ENCODE results near the gene COL18A1.

The COL18A1 gene

DNA sequence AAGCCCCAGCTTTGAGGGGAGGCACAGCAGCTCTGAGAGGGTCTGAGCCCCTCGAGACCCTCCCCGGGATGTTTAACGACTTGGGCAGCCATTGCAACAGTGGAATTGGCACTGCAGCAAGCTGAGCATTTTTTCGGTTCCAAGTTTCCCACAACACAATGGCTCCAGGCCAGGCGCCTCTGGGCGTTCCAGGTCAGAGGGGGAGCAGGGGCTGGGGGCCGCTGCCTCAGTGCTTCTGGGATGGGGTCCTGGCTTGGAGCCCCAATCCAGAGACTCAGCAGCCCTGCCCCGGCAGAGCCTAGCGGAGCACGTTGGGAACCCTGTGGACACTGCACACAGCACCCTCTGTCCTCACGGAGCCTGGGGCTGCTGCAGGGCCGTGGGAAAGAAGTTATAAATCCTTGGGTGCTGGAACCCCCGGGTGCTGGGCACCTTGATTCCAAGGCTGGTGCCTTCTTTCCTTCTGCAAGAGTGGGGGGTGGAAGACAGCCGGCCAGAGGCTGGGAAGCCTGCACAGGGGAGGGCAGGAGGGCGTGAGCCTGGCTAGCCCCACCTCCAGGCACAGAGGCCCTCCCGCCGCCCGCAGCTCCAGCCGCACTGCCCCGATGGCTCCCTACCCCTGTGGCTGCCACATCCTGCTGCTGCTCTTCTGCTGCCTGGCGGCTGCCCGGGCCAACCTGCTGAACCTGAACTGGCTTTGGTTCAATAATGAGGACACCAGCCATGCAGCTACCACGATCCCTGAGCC lies 50.1 kb downstream of the COL18A1 start:
- ATAC-seq: peak; percentile 53
- TF ChIP-seq ZNF70 (CRISPR knock-in tag; IDR thresholded peaks at IDR 0.05): no peak
- no peak for TF ChIP-seq SNAI2 (CRISPR knock-in tag; IDR thresholded peaks at IDR 0.05)
- TF ChIP-seq BACH2 (CRISPR knock-in tag; IDR thresholded peaks at IDR 0.05; ENCODE audit: borderline replicate concordance): no peak
- no peak for TF ChIP-seq ZFP3 (CRISPR knock-in tag; IDR thresholded peaks at IDR 0.05)
- no peak for TF ChIP-seq ISL1 (CRISPR knock-in tag; IDR thresholded peaks at IDR 0.05)
- TF ChIP-seq ZNF8 (CRISPR knock-in tag; IDR thresholded peaks at IDR 0.05): no peak
- TF ChIP-seq, protein P1, sequence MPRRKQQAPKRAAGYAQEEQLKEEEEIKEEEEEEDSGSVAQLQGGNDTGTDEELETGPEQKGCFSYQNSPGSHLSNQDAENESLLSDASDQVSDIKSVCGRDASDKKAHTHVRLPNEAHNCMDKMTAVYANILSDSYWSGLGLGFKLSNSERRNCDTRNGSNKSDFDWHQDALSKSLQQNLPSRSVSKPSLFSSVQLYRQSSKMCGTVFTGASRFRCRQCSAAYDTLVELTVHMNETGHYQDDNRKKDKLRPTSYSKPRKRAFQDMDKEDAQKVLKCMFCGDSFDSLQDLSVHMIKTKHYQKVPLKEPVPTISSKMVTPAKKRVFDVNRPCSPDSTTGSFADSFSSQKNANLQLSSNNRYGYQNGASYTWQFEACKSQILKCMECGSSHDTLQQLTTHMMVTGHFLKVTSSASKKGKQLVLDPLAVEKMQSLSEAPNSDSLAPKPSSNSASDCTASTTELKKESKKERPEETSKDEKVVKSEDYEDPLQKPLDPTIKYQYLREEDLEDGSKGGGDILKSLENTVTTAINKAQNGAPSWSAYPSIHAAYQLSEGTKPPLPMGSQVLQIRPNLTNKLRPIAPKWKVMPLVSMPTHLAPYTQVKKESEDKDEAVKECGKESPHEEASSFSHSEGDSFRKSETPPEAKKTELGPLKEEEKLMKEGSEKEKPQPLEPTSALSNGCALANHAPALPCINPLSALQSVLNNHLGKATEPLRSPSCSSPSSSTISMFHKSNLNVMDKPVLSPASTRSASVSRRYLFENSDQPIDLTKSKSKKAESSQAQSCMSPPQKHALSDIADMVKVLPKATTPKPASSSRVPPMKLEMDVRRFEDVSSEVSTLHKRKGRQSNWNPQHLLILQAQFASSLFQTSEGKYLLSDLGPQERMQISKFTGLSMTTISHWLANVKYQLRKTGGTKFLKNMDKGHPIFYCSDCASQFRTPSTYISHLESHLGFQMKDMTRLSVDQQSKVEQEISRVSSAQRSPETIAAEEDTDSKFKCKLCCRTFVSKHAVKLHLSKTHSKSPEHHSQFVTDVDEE (CRISPR knock-in tag; IDR thresholded peaks at IDR 0.05): no peak
- no peak for TF ChIP-seq ZC3H10 (CRISPR knock-in tag; IDR thresholded peaks at IDR 0.05)
- TF ChIP-seq ESRRG (CRISPR knock-in tag; IDR thresholded peaks at IDR 0.05): no peak
- TF ChIP-seq PPARA (CRISPR knock-in tag; IDR thresholded peaks at IDR 0.05; ENCODE audit: borderline replicate concordance): no peak
- TF ChIP-seq, protein P2, sequence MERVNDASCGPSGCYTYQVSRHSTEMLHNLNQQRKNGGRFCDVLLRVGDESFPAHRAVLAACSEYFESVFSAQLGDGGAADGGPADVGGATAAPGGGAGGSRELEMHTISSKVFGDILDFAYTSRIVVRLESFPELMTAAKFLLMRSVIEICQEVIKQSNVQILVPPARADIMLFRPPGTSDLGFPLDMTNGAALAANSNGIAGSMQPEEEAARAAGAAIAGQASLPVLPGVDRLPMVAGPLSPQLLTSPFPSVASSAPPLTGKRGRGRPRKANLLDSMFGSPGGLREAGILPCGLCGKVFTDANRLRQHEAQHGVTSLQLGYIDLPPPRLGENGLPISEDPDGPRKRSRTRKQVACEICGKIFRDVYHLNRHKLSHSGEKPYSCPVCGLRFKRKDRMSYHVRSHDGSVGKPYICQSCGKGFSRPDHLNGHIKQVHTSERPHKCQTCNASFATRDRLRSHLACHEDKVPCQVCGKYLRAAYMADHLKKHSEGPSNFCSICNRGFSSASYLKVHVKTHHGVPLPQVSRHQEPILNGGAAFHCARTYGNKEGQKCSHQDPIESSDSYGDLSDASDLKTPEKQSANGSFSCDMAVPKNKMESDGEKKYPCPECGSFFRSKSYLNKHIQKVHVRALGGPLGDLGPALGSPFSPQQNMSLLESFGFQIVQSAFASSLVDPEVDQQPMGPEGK (CRISPR knock-in tag; IDR thresholded peaks at IDR 0.05; ENCODE audit: borderline replicate concordance): no peak
- no peak for TF ChIP-seq ARNTL (CRISPR knock-in tag; IDR thresholded peaks at IDR 0.05; ENCODE audit: borderline replicate concordance, low read depth)
- no peak for TF ChIP-seq OSR1 (CRISPR knock-in tag; IDR thresholded peaks at IDR 0.05)

DNA sequence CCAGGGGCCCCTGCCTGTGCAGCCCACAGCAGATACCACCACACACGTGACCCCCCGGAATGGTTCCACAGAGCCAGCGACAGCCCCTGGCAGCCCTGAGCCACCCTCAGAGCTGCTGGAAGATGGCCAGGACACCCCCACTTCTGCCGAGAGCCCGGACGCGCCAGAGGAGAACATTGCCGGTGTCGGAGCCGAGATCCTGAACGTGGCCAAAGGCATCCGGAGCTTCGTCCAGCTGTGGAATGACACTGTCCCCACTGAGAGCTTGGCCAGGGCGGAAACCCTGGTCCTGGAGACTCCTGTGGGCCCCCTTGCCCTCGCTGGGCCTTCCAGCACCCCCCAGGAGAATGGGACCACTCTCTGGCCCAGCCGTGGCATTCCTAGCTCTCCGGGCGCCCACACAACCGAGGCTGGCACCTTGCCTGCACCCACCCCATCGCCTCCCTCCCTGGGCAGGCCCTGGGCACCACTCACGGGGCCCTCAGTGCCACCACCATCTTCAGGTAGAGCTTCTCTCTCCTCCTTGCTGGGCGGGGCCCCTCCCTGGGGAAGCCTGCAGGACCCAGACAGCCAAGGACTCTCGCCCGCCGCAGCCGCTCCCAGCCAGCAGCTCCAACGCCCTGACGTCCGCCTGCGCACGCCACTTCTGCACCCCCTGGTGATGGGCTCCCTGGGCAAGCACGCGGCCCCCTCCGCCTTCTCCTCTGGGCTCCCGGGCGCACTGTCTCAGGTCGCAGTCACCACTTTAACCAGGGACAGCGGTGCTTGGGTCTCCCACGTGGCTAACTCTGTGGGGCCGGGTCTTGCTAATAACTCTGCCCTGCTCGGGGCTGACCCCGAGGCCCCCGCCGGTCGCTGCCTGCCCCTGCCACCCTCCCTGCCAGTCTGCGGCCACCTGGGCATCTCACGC lies 51.0 kb downstream of the COL18A1 start:
- no peak for TF ChIP-seq ZFP3 (CRISPR knock-in tag; IDR thresholded peaks at IDR 0.05)
- TF ChIP-seq, protein P3, sequence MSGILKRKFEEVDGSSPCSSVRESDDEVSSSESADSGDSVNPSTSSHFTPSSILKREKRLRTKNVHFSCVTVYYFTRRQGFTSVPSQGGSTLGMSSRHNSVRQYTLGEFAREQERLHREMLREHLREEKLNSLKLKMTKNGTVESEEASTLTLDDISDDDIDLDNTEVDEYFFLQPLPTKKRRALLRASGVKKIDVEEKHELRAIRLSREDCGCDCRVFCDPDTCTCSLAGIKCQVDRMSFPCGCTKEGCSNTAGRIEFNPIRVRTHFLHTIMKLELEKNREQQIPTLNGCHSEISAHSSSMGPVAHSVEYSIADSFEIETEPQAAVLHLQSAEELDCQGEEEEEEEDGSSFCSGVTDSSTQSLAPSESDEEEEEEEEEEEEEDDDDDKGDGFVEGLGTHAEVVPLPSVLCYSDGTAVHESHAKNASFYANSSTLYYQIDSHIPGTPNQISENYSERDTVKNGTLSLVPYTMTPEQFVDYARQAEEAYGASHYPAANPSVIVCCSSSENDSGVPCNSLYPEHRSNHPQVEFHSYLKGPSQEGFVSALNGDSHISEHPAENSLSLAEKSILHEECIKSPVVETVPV (CRISPR knock-in tag; IDR thresholded peaks at IDR 0.05): no peak
- TF ChIP-seq ESRRG (CRISPR knock-in tag; IDR thresholded peaks at IDR 0.05): no peak
- TF ChIP-seq, protein P1 (CRISPR knock-in tag; IDR thresholded peaks at IDR 0.05): no peak
- no peak for TF ChIP-seq PPARA (CRISPR knock-in tag; IDR thresholded peaks at IDR 0.05; ENCODE audit: borderline replicate concordance)
- no peak for TF ChIP-seq RARB (CRISPR knock-in tag; IDR thresholded peaks at IDR 0.05)
- no peak for TF ChIP-seq ISL1 (CRISPR knock-in tag; IDR thresholded peaks at IDR 0.05)
- ATAC-seq: no peak

DNA sequence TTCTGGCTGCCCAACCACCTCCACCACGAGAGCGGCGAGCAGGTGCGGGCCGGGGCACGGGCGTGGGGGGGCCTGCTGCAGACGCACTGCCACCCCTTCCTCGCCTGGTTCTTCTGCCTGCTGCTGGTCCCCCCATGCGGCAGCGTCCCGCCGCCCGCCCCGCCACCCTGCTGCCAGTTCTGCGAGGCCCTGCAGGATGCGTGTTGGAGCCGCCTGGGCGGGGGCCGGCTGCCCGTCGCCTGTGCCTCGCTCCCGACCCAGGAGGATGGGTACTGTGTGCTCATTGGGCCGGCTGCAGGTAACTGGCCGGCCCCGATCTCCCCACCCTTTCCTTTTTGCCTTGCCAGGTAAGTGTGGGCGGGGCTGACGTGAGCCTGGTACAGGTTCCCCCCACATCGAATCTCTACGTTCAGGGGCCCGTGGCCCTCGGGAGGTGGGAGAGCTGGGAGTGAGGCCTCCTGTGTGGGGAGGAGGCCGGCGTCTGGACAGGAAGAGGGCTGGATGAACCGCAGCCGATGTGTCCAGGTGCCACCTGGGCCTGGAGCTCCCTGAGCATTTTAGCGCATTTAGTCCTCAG lies 51.7 kb downstream of the COL18A1 start:
- no peak for ATAC-seq
- TF ChIP-seq ZNF565 (CRISPR knock-in tag; conservative IDR thresholded peaks at IDR 0.05; ENCODE audit: low read depth) (no peak), PPARA (CRISPR knock-in tag; IDR thresholded peaks at IDR 0.05; ENCODE audit: borderline replicate concordance) (no peak), ZC3H10 (CRISPR knock-in tag; IDR thresholded peaks at IDR 0.05) (no peak), ISL1 (CRISPR knock-in tag; IDR thresholded peaks at IDR 0.05) (no peak), ZFP30 (CRISPR knock-in tag; IDR thresholded peaks at IDR 0.05) (no peak)
- TF ChIP-seq, protein P3 (CRISPR knock-in tag; IDR thresholded peaks at IDR 0.05): no peak
- TF ChIP-seq, protein P4, sequence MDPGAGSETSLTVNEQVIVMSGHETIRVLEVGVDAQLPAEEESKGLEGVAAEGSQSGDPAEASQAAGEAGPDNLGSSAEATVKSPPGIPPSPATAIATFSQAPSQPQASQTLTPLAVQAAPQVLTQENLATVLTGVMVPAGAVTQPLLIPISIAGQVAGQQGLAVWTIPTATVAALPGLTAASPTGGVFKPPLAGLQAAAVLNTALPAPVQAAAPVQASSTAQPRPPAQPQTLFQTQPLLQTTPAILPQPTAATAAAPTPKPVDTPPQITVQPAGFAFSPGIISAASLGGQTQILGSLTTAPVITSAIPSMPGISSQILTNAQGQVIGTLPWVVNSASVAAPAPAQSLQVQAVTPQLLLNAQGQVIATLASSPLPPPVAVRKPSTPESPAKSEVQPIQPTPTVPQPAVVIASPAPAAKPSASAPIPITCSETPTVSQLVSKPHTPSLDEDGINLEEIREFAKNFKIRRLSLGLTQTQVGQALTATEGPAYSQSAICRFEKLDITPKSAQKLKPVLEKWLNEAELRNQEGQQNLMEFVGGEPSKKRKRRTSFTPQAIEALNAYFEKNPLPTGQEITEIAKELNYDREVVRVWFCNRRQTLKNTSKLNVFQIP (CRISPR knock-in tag; IDR thresholded peaks at IDR 0.05; ENCODE audit: borderline replicate concordance, low read depth): no peak
